ENCODE measurements around the gene OPCML.

The OPCML gene

GRCh38 chr11:132744771-132745170 lies 787.5 kb downstream of the OPCML start:
- TF ChIP-seq ZFX (IDR thresholded peaks at IDR 0.05; ENCODE audit: borderline replicate concordance): no peak
- TF ChIP-seq CTCF (IDR thresholded peaks at IDR 0.05): no peak
- H3K27ac ChIP-seq: no peak overlapping the region

- no peak for TF ChIP-seq CTCF (IDR thresholded peaks at IDR 0.05)
- TF ChIP-seq ZFX (IDR thresholded peaks at IDR 0.05; ENCODE audit: borderline replicate concordance): no peak
- no peak overlapping the region for H3K27ac ChIP-seq
These were observed 788.7 kb downstream of the OPCML start for GRCh38 chr11:132743601-132744000.

- H3K27ac ChIP-seq: no peak overlapping the region
- no peak for TF ChIP-seq CTCF (IDR thresholded peaks at IDR 0.05)
- no peak for TF ChIP-seq ZFX (IDR thresholded peaks at IDR 0.05; ENCODE audit: borderline replicate concordance)
These were observed 789.4 kb downstream of the OPCML start for GRCh38 chr11:132742929-132743328.

GRCh38 chr11:132734217-132734616 lies 798.1 kb downstream of the OPCML start:
- TF ChIP-seq ZFX (IDR thresholded peaks at IDR 0.05; ENCODE audit: borderline replicate concordance): no peak
- TF ChIP-seq CTCF (IDR thresholded peaks at IDR 0.05): no peak
- no peak overlapping the region for H3K27ac ChIP-seq

GRCh38 chr11:132728026-132728425 lies 804.3 kb downstream of the OPCML start:
- TF ChIP-seq ZFX (IDR thresholded peaks at IDR 0.05; ENCODE audit: borderline replicate concordance): no peak
- TF ChIP-seq CTCF (IDR thresholded peaks at IDR 0.05): no peak
- no peak overlapping the region for H3K27ac ChIP-seq

- no peak overlapping the region for H3K27ac ChIP-seq
- no peak for TF ChIP-seq ZFX (IDR thresholded peaks at IDR 0.05; ENCODE audit: borderline replicate concordance)
- TF ChIP-seq CTCF (IDR thresholded peaks at IDR 0.05): no peak
These were observed 810.8 kb downstream of the OPCML start for GRCh38 chr11:132721526-132721925.

- TF ChIP-seq ZFX (IDR thresholded peaks at IDR 0.05; ENCODE audit: borderline replicate concordance) (no peak), CTCF (IDR thresholded peaks at IDR 0.05) (no peak)
- no peak overlapping the region for H3K27ac ChIP-seq
These were observed 812.6 kb downstream of the OPCML start for GRCh38 chr11:132719684-132720083.
